ENCODE data around the gene ZEB2.

The ZEB2 gene

GRCh38 chr2:144339048-144339447 is 180.9 kb downstream of the ZEB2 start:
- DNase-seq (ENCODE audit: extremely low spot score), result no peak
- ChIA-PET POLR2A (no interaction called here), CTCF (no interaction called here)
- no peak for TF ChIP-seq HDGF (IDR thresholded peaks at IDR 0.05; ENCODE audit: borderline replicate concordance)
- no peak for TF ChIP-seq SUZ12 (IDR thresholded peaks at IDR 0.05)
- no peak for TF ChIP-seq FOXM1 (IDR thresholded peaks at IDR 0.05; ENCODE audit: borderline replicate concordance)
- TF ChIP-seq PKNOX1 (IDR thresholded peaks at IDR 0.05), result no peak
- TF ChIP-seq CTBP1 (IDR thresholded peaks at IDR 0.05; ENCODE audit: borderline replicate concordance), result no peak
- no peak for TF ChIP-seq ARNT (IDR thresholded peaks at IDR 0.05)
- no peak for TF ChIP-seq NFRKB (IDR thresholded peaks at IDR 0.05)
- TF ChIP-seq FOXK2 (IDR thresholded peaks at IDR 0.05), result no peak
- no peak for TF ChIP-seq SP1 (IDR thresholded peaks at IDR 0.05)
- no peak for TF ChIP-seq LEF1 (IDR thresholded peaks at IDR 0.05; ENCODE audit: borderline replicate concordance)
- no peak for TF ChIP-seq ELF4 (IDR thresholded peaks at IDR 0.05)
- TF ChIP-seq BHLHE40 (IDR thresholded peaks at IDR 0.05; ENCODE audit: borderline replicate concordance), result no peak
- TF ChIP-seq ZNF384 (IDR thresholded peaks at IDR 0.05), result no peak
- no peak for TF ChIP-seq TARDBP (IDR thresholded peaks at IDR 0.05)

GRCh38 chr2:144334551-144334950 is 185.4 kb downstream of the ZEB2 start:
- ChIA-PET CTCF (no interaction called here), POLR2A (no interaction called here)
- no peak for DNase-seq (ENCODE audit: extremely low spot score)
- TF ChIP-seq ARNT (IDR thresholded peaks at IDR 0.05) (no peak), PKNOX1 (IDR thresholded peaks at IDR 0.05) (no peak), SUZ12 (IDR thresholded peaks at IDR 0.05) (no peak), TARDBP (IDR thresholded peaks at IDR 0.05) (no peak), BHLHE40 (IDR thresholded peaks at IDR 0.05; ENCODE audit: borderline replicate concordance) (no peak), NFRKB (IDR thresholded peaks at IDR 0.05) (no peak), SP1 (IDR thresholded peaks at IDR 0.05) (no peak), FOXM1 (IDR thresholded peaks at IDR 0.05; ENCODE audit: borderline replicate concordance) (no peak), LEF1 (IDR thresholded peaks at IDR 0.05; ENCODE audit: borderline replicate concordance) (no peak), HDGF (IDR thresholded peaks at IDR 0.05; ENCODE audit: borderline replicate concordance) (no peak), FOXA1 (IDR thresholded peaks at IDR 0.05) (no peak), ELF4 (IDR thresholded peaks at IDR 0.05) (no peak), FOXK2 (IDR thresholded peaks at IDR 0.05) (no peak), CTBP1 (IDR thresholded peaks at IDR 0.05; ENCODE audit: borderline replicate concordance) (no peak), L3MBTL2 (conservative IDR thresholded peaks at IDR 0.05) (no peak), ZNF384 (IDR thresholded peaks at IDR 0.05) (no peak)

Data from HEK293T (cell line).